Activated T-helper 1 cell treated with Interleukin-2 at 50 U/mL for 16 hours (primary cell): ENCODE measurements around the gene USP24.
"Not testable (repeated sequence)": the region's sequence is repeated elsewhere in the genome, so short reads cannot be mapped to it uniquely, and the experiment has no call there.

ENCODE experiments used
- DNase-seq: peaks from one replicate; pipeline ENCODE4 v3.0.0-alpha.2; 2020; ENCODE audit warnings: low read depth

USP24 gene

GRCh38 chr1:55232448-55233144, 17.4 kb upstream of the USP24 start:
- DNase-seq: no peak

GRCh38 chr1:55231745-55232144, 16.6 kb upstream of the USP24 start:
- DNase-seq: no peak

GRCh38 chr1:55230659-55231058, 15.5 kb upstream of the USP24 start:
- no peak for DNase-seq

- DNase-seq: not testable (repeated sequence)
These were observed 14.6 kb upstream of the USP24 start for GRCh38 chr1:55229726-55230125.

GRCh38 chr1:55225228-55225627, 10.1 kb upstream of the USP24 start:
- no peak for DNase-seq

GRCh38 chr1:55224729-55225128, 9.6 kb upstream of the USP24 start:
- DNase-seq: no peak

- no peak for DNase-seq
These were observed 7.0 kb upstream of the USP24 start for GRCh38 chr1:55222152-55222551.

GRCh38 chr1:55217226-55217986, 2.2 kb upstream of the USP24 start:
- DNase-seq: no peak

GRCh38 chr1:55216096-55216495, 932 bp upstream of the USP24 start:
- DNase-seq: no peak

- DNase-seq: no peak
These were observed 300 bp downstream of the USP24 start for GRCh38 chr1:55214934-55215193.

- DNase-seq: peak; percentile 16
These were observed 791 bp downstream of the USP24 start for GRCh38 chr1:55214212-55214933.

- no peak for DNase-seq
These were observed 1.3 kb downstream of the USP24 start for GRCh38 chr1:55213885-55214211.

- DNase-seq: no peak
These were observed 1.8 kb downstream of the USP24 start for GRCh38 chr1:55213151-55213884.

- no peak for DNase-seq
These were observed 2.6 kb downstream of the USP24 start for GRCh38 chr1:55212349-55213150.

- no peak for DNase-seq
These were observed 3.3 kb downstream of the USP24 start for GRCh38 chr1:55211863-55212262.

- DNase-seq: no peak
These were observed 4.0 kb downstream of the USP24 start for GRCh38 chr1:55210990-55211801.

GRCh38 chr1:55209247-55209646, 5.9 kb downstream of the USP24 start:
- DNase-seq: no peak

GRCh38 chr1:55206210-55206609, 9.0 kb downstream of the USP24 start:
- DNase-seq: no peak

- DNase-seq: no peak
These were observed 10.2 kb downstream of the USP24 start for GRCh38 chr1:55204997-55205396.

- DNase-seq: no peak
These were observed 12.1 kb downstream of the USP24 start for GRCh38 chr1:55203064-55203463.

GRCh38 chr1:55200667-55201066, 14.5 kb downstream of the USP24 start:
- DNase-seq: no peak
